ENCODE results near the gene TANC1.

DNA sequence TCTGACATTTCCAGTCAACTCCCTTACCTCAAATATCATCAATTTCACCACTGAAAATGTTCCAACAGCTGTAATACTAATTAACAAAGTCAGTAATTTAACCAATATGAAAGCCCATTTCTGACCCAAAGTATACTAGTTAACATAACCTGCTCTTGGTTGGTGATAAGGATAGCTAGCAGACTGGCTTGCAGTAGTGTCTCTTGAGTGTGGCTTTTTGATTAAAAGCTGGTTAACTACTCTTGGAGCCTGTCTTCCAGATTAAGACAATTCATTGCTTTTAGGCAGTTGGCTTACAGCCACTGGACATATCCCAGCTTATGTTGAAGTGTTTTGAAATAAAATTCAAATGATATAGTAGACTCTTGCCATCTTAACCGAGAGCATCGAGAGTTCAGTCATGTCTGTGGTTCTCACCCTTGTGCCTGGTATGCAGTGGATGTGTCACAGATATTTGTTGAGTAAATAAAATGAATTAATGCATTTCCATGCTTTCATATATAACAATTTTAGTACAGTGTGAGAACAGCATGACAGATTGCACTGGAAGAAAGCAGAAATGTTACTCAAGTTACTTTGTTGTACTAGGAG lies 158.1 kb downstream of the TANC1 start:
- no peak for TF ChIP-seq EZH2 (IDR thresholded peaks at IDR 0.05; ENCODE audit: insufficient read depth, low read length)
- TF ChIP-seq, protein P1, sequence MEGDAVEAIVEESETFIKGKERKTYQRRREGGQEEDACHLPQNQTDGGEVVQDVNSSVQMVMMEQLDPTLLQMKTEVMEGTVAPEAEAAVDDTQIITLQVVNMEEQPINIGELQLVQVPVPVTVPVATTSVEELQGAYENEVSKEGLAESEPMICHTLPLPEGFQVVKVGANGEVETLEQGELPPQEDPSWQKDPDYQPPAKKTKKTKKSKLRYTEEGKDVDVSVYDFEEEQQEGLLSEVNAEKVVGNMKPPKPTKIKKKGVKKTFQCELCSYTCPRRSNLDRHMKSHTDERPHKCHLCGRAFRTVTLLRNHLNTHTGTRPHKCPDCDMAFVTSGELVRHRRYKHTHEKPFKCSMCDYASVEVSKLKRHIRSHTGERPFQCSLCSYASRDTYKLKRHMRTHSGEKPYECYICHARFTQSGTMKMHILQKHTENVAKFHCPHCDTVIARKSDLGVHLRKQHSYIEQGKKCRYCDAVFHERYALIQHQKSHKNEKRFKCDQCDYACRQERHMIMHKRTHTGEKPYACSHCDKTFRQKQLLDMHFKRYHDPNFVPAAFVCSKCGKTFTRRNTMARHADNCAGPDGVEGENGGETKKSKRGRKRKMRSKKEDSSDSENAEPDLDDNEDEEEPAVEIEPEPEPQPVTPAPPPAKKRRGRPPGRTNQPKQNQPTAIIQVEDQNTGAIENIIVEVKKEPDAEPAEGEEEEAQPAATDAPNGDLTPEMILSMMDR (IDR thresholded peaks at IDR 0.05; ENCODE audit: insufficient read depth, low read depth, low read length): no peak

Data from astrocyte (in vitro differentiated cells and primary cell).